HepG2 (cell line): ENCODE results near the gene CREB3. TPM values are rescaled to one million over a fixed set of nuclear protein-coding genes. Genes with fewer than 3 reads are reported as not detected.

Source experiments
- CREB1 ChIP-seq, 2 experiments: fragments of 450-650 bp in 1 of 2; IDR thresholded peaks; 2 replicates each; pipeline ENCODE4 v1.6.1; 2016 to 2017; ENCODE audit warnings: control low read depth in 1 of 2, mild to moderate bottlenecking in 1 of 2, missing compliant biosample characterization in 1 of 2, missing genetic modification characterization in 1 of 2
- CTCF ChIP-seq: sonication (generic); formaldehyde crosslinking; IDR thresholded peaks from 2 replicates; pipeline ENCODE4 v1.5.0; 2020; ENCODE audit warnings: mild to moderate bottlenecking, missing genetic modification reagents, moderate library complexity
- ETS1 ChIP-seq: sonication (generic); formaldehyde crosslinking; IDR thresholded peaks from 2 replicates; pipeline ENCODE4 v1.4.0; 2020; ENCODE audit warnings: missing genetic modification reagents
- MBD4 ChIP-seq: IDR thresholded peaks from 2 replicates; pipeline ENCODE4 v1.6.1; 2012; ENCODE audit warnings: low read length, inconsistent platforms, borderline replicate concordance
- MNT ChIP-seq: fragments of 450-650 bp; IDR thresholded peaks from 2 replicates; pipeline ENCODE4 v1.6.1; 2016
- PBX3 ChIP-seq: sonication (generic); formaldehyde crosslinking; IDR thresholded peaks from 2 replicates; pipeline ENCODE4 v1.8.1; 2023; ENCODE audit warnings: missing genetic modification reagents, inconsistent platforms, borderline replicate concordance
- PRDM15 ChIP-seq: sonication (generic); formaldehyde crosslinking; IDR thresholded peaks from 2 replicates; pipeline ENCODE4 v1.4.0; 2020; ENCODE audit warnings: missing genetic modification reagents
- RXRB ChIP-seq: IDR thresholded peaks from 2 replicates; pipeline ENCODE4 v1.6.1; 2016; ENCODE audit warnings: borderline replicate concordance, missing genetic modification reagents, missing compliant biosample characterization
- THAP11 ChIP-seq: IDR thresholded peaks from 2 replicates; pipeline ENCODE4 v1.6.1; 2016; ENCODE audit warnings: missing biosample characterization, missing genetic modification reagents
- ZBTB1 ChIP-seq: sonication (generic); formaldehyde crosslinking; IDR thresholded peaks from 2 replicates; pipeline ENCODE4 v1.4.0; 2020; ENCODE audit warnings: missing genetic modification reagents, borderline replicate concordance
- ZMYM3 ChIP-seq: sonication (generic); formaldehyde crosslinking; IDR thresholded peaks from 2 replicates; pipeline ENCODE4 v1.5.1; 2020; ENCODE audit warnings: mild to moderate bottlenecking, missing genetic modification reagents
- ZNF207 ChIP-seq: fragments of 450-650 bp; IDR thresholded peaks from 2 replicates; pipeline ENCODE4 v1.6.1; 2016; ENCODE audit warnings: antibody characterized with exemption, borderline replicate concordance
- ZNF281 ChIP-seq: sonication (generic); formaldehyde crosslinking; IDR thresholded peaks from 2 replicates; pipeline ENCODE4 v1.4.0; 2020; ENCODE audit warnings: missing genetic modification reagents, borderline replicate concordance
- polyA plus RNA-seq, 8 experiments: library from polyadenylated mRNA; depleted of rRNA in 3 of 8; stranded (reverse) in 7 of 8; unstranded in 1 of 8; fragments of >200 nt; fragmentation: Illumina TruSeq in 4 of 8; extraction: Trizol in 4 of 8; gene quantifications; 2 replicates each; pipeline versions ENCODE4 v1.2.1 to v1.2.3, GENCODE V29; 2011 to 2016; ENCODE audit warnings: low read depth in 4 of 8, missing spikeins in 1 of 8, mixed read lengths in 1 of 8; ENCODE audit not compliant: insufficient read depth in 1 of 8
- total RNA-seq, 5 experiments: library from RNA; depleted of rRNA; stranded (reverse); fragments of >200 nt; fragmentation: Illumina TruSeq; extraction: Trizol; gene quantifications; 2 replicates each; pipeline ENCODE4 v1.2.3, GENCODE V29; 2016; ENCODE audit warnings: low read depth in 1 of 5

CREB3 gene
- total and polyA plus RNA-seq, 2 of the 13 experiments (the other 11 are each of a cell fraction or from before 2014, with no cell fraction given), result 11.1 to 34.2 TPM

- no peak; the same call in 1 of the 2 replicates for TF ChIP-seq CREB1 (IDR thresholded peaks at IDR 0.05)
- no peak for TF ChIP-seq CREB1 (CRISPR knock-in tag; IDR thresholded peaks at IDR 0.05)
- TF ChIP-seq MBD4, result no peak
- no peak for TF ChIP-seq ZNF207
- no peak for TF ChIP-seq ZNF281 (CRISPR knock-in tag)
- TF ChIP-seq PRDM15 (CRISPR knock-in tag), result peak; percentile 65; the same call in 1 of the 2 replicates
- TF ChIP-seq ZMYM3 (CRISPR knock-in tag), result no peak
- 0 out of 2 replicates have a peak, but pooled peaks have one; percentile 8 for TF ChIP-seq RXRB (CRISPR knock-in tag)
- no peak for TF ChIP-seq ETS1
- TF ChIP-seq THAP11 (CRISPR knock-in tag), result peak; percentile 92
- TF ChIP-seq CTCF (CRISPR knock-in tag), result no peak; the same call in 1 of the 2 replicates
- TF ChIP-seq PBX3 (CRISPR knock-in tag), result no peak
- TF ChIP-seq MNT, result no peak
- no peak for TF ChIP-seq ZBTB1 (CRISPR knock-in tag)
Observed at GRCh38 chr9:35748858-35749514, 16.5 kb downstream of the CREB3 start, which contains the start of the genes GBA2 and RGP1 (continued).
